ENCODE measurements around the gene ZBTB25. TPM values are rescaled to one million over a fixed set of nuclear protein-coding genes. Genes with fewer than 3 reads are reported as not detected.

ZBTB25 gene
- total RNA-seq, 1 donor from 2014 or later: 13.1 TPM

- TF ChIP-seq CTCF (IDR thresholded peaks at IDR 0.05): no peak
- H3K27me3 ChIP-seq: no peaks in the 10 kb centered on the region
- DNase-seq: no peak
- no peak overlapping the region for H3K27ac ChIP-seq
- no peaks in the 10 kb centered on the region for H3K9me3 ChIP-seq
- H3K4me3 ChIP-seq: no peak overlapping the region
- intact Hi-C loops (cut with DNase I): no loop called here
- ATAC-seq: no peak
- H3K4me1 ChIP-seq: peaks cover 3% of the 10 kb centered on the region
- peaks cover 51% of the 10 kb centered on the region for H3K36me3 ChIP-seq
Measured at GRCh38 chr14:64440494-64440893, 63.1 kb downstream of the ZBTB25 start.

- ATAC-seq (no peak), DNase-seq (no peak)
- H3K9me3 ChIP-seq: no peaks in the 10 kb centered on the region
- H3K27me3 ChIP-seq: no peaks in the 10 kb centered on the region
- TF ChIP-seq CTCF (IDR thresholded peaks at IDR 0.05): no peak
- peaks cover 52% of the 10 kb centered on the region for H3K36me3 ChIP-seq
- intact Hi-C loops (cut with DNase I): no loop called here
- H3K27ac ChIP-seq: no peak overlapping the region
- no peaks in the 10 kb centered on the region for H3K4me1 ChIP-seq
- no peak overlapping the region for H3K4me3 ChIP-seq
Measured at GRCh38 chr14:64439141-64439540, 64.5 kb downstream of the ZBTB25 start.

GRCh38 chr14:64438181-64438841, 65.3 kb downstream of the ZBTB25 start:
- H3K4me3 ChIP-seq: no peak overlapping the region
- H3K4me1 ChIP-seq: no peaks in the 10 kb centered on the region
- DNase-seq (no peak), ATAC-seq (peak; percentile 71)
- peaks cover 43% of the 10 kb centered on the region for H3K36me3 ChIP-seq
- H3K27me3 ChIP-seq: no peaks in the 10 kb centered on the region
- no peaks in the 10 kb centered on the region for H3K9me3 ChIP-seq
- intact Hi-C loops (cut with DNase I): no loop called here
- H3K27ac ChIP-seq: peak overlapping the region; percentile 42
- TF ChIP-seq CTCF (IDR thresholded peaks at IDR 0.05): no peak

GRCh38 chr14:64434528-64434927, 69.1 kb downstream of the ZBTB25 start:
- ATAC-seq: no peak
- Histone ChIP-seq H3K4me3 (no peak overlapping the region), H3K9me3 (no peaks in the 10 kb centered on the region), H3K27me3 (no peaks in the 10 kb centered on the region), H3K27ac (no peak overlapping the region), H3K36me3 (peaks cover 54% of the 10 kb centered on the region), H3K4me1 (no peaks in the 10 kb centered on the region)
- TF ChIP-seq CTCF (IDR thresholded peaks at IDR 0.05): no peak
- DNase-seq: no peak
- intact Hi-C loops (cut with DNase I): no loop called here

GRCh38 chr14:64423987-64424386, 79.7 kb downstream of the ZBTB25 start:
- H3K4me3 ChIP-seq: no peak overlapping the region
- no peaks in the 10 kb centered on the region for H3K27me3 ChIP-seq
- H3K9me3 ChIP-seq: no peaks in the 10 kb centered on the region
- intact Hi-C loops (cut with DNase I): no loop called here
- DNase-seq (no peak), ATAC-seq (no peak)
- peaks cover 67% of the 10 kb centered on the region for H3K36me3 ChIP-seq
- H3K4me1 ChIP-seq: no peaks in the 10 kb centered on the region
- no peak overlapping the region for H3K27ac ChIP-seq
- TF ChIP-seq CTCF (IDR thresholded peaks at IDR 0.05): no peak

GRCh38 chr14:64422756-64423155, 80.9 kb downstream of the ZBTB25 start:
- no peak overlapping the region for H3K27ac ChIP-seq
- no peaks in the 10 kb centered on the region for H3K4me1 ChIP-seq
- intact Hi-C loops (cut with DNase I): no loop called here
- peaks cover 61% of the 10 kb centered on the region for H3K36me3 ChIP-seq
- no peaks in the 10 kb centered on the region for H3K27me3 ChIP-seq
- no peak for DNase-seq
- ATAC-seq: no peak
- no peak for TF ChIP-seq CTCF (IDR thresholded peaks at IDR 0.05)
- no peaks in the 10 kb centered on the region for H3K9me3 ChIP-seq
- no peak overlapping the region for H3K4me3 ChIP-seq

All from upper lobe of right lung (tissue), 1 donor.